Activated naive CD8-positive, alpha-beta T cell treated with anti-CD3 and anti-CD28 coated beads, Interleukin-2, amount 50 U/mL, for 16 hours (primary cell): ENCODE results near the gene RANBP3L.
"Not testable (repeated sequence)": the region's sequence is repeated elsewhere in the genome, so short reads cannot be mapped to it uniquely, and the experiment has no call there.

ENCODE experiments used
- DNase-seq: peaks from one replicate; pipeline ENCODE4 v3.0.0-alpha.2; 2020; ENCODE audit warnings: low read depth, low spot score

The RANBP3L gene

GRCh38 chr5:36301858-36302603 lies at the start of gene RANBP3L:
TSS of gene RANBP3L (minus strand) at chr5:36301902. CDS start at chr5:36301416, 486 bp downstream.
- no peak for DNase-seq

DNA sequence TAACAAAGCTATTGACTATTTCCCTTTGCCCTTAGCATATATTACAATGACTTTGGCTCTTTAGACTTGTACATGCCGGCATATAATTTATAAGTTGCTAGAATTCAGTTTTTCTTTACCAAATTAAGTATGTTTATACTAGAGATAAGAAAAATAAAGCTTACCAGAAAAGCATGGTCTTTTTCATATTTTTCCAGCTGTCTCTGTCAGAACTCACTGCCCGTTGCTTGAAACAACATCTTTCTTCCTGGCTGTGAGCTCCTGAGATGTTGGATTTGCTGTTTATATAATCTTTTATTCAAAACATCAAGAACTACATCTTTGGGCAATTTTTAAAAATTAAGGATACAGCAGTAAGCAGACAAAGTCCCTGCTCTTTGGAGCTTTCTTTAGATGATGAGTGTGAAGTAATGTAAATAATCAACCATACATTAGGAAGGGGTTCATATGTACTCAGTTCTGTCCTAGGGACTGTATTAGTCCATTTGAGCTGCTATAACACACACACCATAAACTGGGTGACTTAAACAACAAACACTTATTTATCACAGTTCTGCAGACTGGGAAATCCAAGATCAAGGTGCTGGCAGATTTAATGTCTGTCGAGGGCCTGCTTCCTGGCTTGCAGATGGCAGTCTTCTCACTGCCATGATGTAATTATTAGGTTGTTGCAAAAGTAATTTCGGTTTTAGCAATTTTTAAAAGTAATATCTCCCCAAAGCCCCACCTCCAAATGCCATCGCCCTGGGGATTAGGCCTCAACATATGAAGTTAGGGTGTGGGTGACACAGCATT lies 45.4 kb upstream of the RANBP3L start:
- no peak for DNase-seq

- DNase-seq, result no peak
These were observed 43.2 kb upstream of the RANBP3L start for GRCh38 chr5:36344899-36345298.

DNA sequence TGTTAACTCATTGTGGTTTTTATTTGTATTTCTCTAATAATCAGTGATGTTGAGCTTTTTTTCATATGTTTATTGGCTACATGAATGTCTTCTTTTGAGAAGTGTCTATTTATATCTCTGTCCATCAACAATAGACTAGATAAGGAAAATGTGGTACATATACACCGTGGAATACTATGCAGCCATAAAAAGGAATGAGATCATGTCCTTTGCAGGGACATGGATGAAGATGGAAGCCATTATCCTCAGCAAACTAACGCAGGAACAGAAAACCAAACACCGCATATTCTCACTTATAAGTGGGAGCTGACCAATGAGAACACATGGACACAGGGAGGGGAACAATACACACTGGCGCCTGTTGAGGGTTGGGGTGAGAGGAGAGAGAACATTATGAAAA lies 40.0 kb upstream of the RANBP3L start:
- not testable (repeated sequence) for DNase-seq

- DNase-seq, result no peak
These were observed 35.9 kb upstream of the RANBP3L start for GRCh38 chr5:36337597-36337996.

GRCh38 chr5:36334315-36334714 lies 32.6 kb upstream of the RANBP3L start:
- no peak for DNase-seq

DNA sequence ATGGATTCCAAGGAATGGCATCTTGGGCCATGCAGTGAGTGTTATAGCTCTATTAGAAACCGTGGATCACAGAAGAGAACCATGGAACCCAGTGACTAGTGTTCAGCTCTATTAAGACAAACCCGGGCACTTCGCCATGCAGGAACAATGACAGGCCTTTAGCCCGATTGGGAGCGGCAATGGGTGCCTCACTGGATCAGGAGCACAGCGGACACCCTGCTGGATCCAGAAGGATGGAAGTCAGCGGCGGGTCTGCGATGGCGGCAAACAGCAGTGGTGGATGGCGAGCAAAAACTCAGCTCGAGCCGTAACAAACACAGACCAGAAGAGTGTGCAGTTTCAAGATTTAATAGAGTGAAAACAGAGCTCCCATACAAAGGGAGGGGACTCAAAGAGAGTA lies 31.0 kb upstream of the RANBP3L start:
- DNase-seq, result not testable (repeated sequence)

DNA sequence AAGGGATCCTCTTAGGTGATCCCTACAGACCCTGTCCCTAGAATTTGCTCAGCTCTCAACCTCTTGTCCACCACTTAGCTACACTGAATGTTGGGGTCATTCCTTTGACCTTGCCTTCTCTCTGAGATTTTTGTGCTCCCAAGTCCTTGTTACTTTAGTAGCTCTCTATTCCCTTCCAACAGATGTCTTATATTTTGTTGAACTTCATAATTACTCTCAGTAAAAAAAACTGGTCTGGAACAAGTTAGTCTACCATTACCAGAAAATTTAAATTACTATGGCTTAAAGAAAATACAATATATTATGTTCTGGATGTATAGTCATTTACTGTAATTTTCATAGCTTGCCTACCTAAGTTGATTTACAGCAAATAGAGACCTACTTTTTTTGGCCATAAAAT lies 23.5 kb upstream of the RANBP3L start:
- DNase-seq, result no peak

- DNase-seq, result no peak
These were observed 22.5 kb upstream of the RANBP3L start for GRCh38 chr5:36323926-36324781.

DNA sequence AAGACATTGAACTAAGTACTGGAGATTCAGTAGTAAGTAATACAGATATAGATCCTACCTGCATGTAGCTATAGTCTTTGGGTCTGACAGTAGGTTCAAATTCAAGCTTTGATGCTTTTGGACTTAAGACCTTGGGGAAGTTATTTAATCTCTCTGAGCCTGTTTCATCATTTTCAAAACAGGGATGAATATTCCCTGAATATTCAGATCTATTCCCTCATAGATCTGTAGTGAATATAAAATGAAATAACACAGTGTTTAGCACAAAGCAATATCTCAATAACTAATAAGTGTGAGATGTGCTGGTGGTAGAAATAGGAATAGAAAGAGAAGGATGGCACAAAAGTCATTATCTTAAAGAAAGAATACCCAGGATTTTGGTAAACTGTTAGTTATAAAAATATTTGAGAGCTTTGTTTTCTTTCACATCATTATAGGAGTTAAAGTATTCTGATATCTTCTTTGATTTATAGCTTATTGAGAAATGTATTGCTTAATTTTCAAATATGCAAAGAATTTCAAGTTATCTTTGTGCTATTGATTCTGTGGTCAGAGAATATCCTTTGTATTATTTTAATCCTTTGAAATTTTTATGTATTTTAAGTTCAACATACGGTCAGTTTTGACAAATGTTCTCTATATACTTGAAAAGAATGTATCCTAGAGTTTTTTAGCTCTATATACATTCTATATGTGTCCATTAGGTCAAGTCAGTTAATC lies 11.4 kb upstream of the RANBP3L start:
- no peak for DNase-seq

DNA sequence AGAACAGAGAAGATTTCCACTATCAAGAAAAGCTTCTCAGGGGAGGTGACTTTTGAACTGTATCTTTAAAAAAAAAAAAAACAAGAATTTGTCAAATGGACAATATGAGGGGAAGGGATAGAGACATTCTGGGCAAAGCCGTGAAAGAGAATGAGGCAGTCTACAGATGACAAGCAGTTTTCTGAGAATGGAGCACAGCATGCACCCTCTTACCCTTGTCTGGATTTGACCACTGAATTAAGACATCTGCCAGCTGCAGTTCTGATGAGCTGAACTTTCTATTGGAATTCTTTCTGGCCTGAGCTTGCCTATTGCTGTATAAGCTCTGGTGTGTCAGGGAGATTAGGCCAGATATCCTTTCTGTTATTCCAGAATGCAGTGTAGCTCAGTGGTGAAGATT lies 10.3 kb upstream of the RANBP3L start:
- DNase-seq, result no peak

GRCh38 chr5:36310138-36310537 lies 8.4 kb upstream of the RANBP3L start:
- DNase-seq, result no peak

- DNase-seq, result no peak
These were observed 4.0 kb upstream of the RANBP3L start for GRCh38 chr5:36305571-36306326.

DNA sequence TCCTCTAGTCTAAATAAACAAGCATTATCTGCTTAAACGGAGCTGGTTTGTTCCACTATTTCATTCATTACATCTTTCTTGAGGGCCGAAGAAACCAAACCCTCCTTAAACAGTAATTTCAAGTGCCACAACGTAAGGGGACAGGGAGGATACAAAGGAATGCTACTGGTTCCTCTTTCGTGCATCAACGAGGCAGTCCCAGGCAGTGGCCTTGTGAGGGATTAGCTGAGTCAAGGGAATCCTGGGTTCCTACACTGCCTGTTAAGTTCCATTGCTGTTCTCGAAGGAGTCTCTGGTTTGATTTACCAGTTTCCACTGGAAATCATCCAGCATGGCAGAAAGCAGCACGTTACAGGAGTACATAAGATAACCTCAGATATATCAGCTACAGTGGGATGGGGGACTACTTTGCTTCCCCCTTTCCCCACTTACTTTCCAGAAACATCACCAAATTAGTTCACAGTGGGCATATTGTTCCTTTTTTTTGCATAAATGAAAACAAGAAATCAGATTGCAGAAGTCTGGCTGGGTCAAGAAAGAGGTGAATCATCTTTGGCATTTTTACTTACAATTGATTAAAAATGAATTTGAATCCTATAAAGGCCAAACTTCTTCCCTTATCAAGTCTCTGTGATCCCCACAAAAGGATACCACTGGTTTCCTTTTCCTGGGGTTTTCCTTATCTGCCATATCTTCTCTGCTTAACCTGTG lies 2.5 kb upstream of the RANBP3L start:
- no peak for DNase-seq

GRCh38 chr5:36300927-36301540 lies 668 bp downstream of the RANBP3L start:
- DNase-seq, result no peak

GRCh38 chr5:36300191-36300926 lies 1.3 kb downstream of the RANBP3L start:
- DNase-seq, result no peak

DNA sequence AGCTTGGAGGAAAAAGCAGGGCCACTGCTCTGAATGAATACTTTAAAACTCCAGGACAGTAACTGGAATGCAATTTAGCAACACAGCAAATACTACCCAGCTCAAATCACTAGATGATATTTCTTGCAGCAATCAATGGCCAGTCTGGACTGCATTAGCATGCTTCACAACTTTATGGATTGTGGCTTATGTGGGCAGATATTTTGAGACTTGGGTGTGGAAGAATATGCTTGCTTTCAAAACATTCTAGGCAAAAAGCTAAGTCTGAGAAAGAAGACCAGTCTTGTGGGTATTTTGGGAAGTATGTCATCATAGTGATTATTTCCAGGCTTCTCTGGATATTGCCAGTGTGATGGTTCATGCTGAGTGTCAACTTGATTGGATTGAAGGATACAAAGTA lies 3.1 kb downstream of the RANBP3L start:
- DNase-seq, result no peak

- DNase-seq, result no peak
These were observed 4.0 kb downstream of the RANBP3L start for GRCh38 chr5:36297653-36298052.
